Cortex of kidney (tissue), 1 donor: Measurements from ENCODE around the gene STN1.

Experiments used
- DNase-seq: peaks from one replicate; lab custom pipeline; 2025; lab: John Stamatoyannopoulos, UW

STN1 gene

DNA sequence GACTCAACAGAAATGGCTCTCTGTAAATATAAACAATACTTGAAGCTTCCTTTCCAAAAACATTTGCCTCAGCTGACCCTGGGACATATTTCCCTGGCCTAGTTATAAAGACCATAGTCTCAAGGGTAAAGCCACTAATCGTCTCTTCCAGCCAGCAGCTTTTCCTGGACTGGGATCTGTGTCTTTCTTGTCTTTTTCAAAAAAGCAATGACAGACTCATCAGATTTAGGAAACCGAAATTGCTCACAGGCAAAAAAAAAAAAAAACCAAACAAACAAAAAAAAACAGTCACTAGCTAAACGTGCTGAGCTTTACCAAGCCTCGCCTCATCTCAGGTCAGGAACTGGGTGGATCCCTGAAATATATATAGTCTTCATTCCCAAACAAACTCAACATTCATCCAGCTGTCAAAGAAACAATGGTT lies 23.5 kb downstream of the STN1 start:
- no peak for DNase-seq

DNA sequence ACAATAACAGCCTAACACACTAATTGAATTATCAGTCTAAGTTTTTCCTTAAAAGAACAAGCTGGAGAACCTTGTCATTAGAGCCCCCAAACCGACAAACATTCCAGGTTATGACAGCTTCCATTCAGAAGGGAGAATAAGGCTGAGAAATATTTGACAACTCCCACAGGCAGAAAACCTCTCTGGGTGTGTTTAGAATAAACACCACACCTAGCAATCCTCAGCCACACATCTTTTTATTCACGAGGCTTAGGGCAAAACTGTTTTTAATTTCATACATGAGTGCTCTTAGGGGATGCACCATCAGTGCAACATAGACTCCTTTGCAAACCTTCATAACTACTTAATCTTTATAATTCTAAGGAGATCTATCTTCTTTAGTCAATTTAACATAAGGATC lies 24.2 kb downstream of the STN1 start:
- DNase-seq: no peak

- no peak for DNase-seq
These were observed 25.8 kb downstream of the STN1 start for GRCh38 chr10:103892181-103892580.

- no peak for DNase-seq
These were observed 27.3 kb downstream of the STN1 start for GRCh38 chr10:103890688-103891087.

- no peak for DNase-seq
These were observed 27.8 kb downstream of the STN1 start for GRCh38 chr10:103890194-103890658.

GRCh38 chr10:103889121-103889720 lies 28.8 kb downstream of the STN1 start:
- no peak for DNase-seq

DNA sequence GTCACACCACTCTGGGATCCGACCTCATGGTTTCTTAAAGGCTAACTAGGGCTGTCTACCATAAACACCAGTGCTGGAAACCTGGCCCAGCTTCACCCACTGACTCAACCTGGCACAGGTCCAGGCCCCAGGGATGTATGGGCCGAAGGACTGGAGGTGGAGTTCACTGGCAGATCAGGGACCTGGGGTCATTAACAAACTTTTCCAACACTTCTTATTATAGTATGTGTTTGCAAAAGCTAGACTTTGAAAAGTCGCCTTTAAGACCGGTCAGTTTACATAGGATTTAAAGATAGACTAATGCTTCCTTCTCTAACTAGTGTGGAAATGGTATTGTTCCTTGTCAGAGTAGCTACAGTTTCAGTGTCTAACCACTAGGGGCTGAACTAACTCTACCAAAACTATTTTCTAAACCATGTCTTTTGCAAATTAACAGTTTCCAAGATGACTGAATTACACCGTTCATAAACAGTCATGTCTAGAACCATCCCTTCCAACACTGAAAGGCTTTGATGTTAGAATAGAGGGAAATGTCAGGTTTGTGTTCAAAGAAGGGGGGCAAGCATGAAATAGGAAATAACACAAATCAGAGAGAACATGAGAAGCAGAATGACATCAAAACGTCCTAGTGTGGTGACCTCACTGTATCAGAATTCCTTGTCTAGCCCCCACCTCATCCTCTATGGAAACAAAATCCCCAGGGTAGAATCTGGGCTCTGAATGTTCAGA lies 29.7 kb downstream of the STN1 start:
- no peak for DNase-seq

GRCh38 chr10:103885617-103886016 lies 32.4 kb downstream of the STN1 start:
- no peak for DNase-seq

DNA sequence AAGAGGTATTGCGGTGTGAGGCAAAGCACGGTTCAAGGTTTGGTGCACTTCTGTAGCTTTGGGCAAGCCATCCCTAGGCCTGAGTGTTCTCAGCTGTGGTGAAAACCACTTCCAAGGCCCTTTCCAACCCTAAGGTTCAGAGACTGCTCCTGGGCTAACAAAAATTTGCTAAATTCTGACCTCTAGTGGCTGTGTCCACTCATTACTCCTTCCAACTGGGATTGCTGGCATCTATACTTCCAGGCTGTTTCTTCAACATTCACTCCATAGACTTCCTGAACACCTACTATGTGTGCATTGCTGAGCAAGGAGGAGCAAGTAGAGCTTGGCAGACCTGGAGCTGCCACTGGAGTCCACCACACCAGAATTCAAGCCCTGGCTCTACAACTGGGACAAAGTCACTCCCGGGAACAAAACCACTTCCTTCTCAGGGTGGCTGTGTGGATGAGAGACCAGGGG lies 33.3 kb downstream of the STN1 start:
- no peak for DNase-seq

- DNase-seq: no peak
These were observed 35.5 kb downstream of the STN1 start for GRCh38 chr10:103882285-103883007.

GRCh38 chr10:103881416-103882284 lies 36.3 kb downstream of the STN1 start:
- DNase-seq: no peak

GRCh38 chr10:103879831-103880230 lies 38.2 kb downstream of the STN1 start:
- no peak for DNase-seq

- DNase-seq: no peak
These were observed 38.6 kb downstream of the STN1 start for GRCh38 chr10:103879409-103879808.

DNA sequence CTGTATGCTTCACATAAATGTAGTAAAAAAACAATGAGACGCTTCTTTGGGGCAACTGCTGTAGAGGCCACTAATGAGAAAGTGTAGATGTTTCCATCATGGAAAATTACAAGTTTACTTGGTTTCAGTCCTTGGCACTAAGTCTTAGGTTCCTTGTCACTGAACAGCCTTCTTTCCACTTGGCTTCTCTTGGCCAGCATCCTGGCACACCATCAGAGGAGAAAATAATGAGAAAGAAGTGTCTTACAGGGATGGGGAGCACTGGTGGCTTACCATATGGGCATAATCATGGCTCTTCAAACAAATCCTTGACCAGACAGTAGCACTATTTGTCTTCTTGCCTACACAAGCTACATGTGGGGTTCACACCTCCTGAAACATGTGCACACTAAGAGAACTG lies 40.1 kb downstream of the STN1 start:
- no peak for DNase-seq

- DNase-seq: no peak
These were observed 41.8 kb downstream of the STN1 start for GRCh38 chr10:103876155-103876554.

- no peak for DNase-seq
These were observed 43.3 kb downstream of the STN1 start for GRCh38 chr10:103874730-103875129.

DNA sequence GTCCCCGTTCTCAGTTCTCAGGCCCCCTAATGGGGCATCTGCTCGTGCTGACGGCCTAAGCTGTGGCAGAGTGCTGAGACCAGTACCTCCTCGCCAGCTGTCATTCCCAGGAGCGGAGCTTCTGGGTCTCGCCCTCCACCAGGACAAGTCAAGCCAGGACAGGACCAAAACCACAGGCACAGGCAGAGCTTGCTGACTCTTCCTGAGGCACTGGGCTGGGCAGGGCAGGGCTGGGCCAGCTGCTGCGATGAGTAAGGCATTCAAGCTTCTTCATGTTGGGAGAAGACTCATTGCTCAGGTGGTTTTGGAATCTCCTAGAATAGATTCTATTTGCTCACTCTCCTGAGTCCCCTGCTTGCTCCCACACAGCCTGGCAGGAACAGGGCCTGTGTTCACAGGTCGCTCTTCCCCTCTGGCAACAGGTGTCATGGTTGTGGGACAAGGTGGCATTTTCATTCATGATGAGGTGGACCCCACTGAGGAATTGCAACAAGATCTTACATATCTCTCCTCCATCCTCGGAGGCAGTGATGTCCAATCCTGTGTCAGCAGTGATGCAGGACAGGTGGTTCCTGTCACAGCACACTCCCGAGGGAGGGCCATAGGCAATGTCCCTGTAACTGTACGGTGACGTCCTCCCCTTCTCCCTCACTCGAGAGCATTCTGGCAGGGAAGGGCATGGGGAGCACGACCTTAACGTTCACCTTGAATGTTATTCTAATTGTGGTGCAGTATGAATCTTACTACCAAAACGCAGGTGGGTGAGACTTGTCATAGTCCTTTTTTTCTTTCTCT lies 45.6 kb downstream of the STN1 start:
- no peak for DNase-seq

DNA sequence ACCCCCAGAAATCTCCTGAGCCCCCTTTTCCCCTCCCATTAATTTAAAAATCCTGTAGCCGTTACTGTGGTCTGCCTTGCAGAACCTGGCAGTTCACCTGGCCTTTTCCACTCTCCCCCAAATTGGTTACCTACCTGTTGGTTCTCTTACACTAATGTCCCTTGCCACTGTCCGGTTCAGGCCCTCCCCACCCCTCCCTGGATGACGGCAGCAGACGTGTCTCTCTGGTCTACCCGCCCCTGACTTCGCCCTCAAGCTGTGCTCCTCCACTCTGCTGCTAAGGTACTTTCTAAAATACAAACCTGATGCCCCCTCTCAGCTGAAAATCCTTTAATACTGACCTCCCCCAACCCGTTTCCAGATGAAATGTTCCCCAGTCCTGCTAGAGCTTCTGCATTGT lies 47.0 kb downstream of the STN1 start:
- no peak for DNase-seq

GRCh38 chr10:103870516-103870915 lies 47.5 kb downstream of the STN1 start:
- no peak for DNase-seq

- no peak for DNase-seq
These were observed 48.6 kb downstream of the STN1 start for GRCh38 chr10:103869336-103869735.

- DNase-seq: no peak
These were observed 49.8 kb downstream of the STN1 start for GRCh38 chr10:103868200-103868599.
